ENCODE measurements around the gene PTPN23. TPM values are rescaled to one million over a fixed set of nuclear protein-coding genes. Genes with fewer than 3 reads are reported as not detected.

The PTPN23 gene
- polyA plus RNA-seq, 3 donors: 1.2 to 13.7 (median 1.3) TPM

DNA sequence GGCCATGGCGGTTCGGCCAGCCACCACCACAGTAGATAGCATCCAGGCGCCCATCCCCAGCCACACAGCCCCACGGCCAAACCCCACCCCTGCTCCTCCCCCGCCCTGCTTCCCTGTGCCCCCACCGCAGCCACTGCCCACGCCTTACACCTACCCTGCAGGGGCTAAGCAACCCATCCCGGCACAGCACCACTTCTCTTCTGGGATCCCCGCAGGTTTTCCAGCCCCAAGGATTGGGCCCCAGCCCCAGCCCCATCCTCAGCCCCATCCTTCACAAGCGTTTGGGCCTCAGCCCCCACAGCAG lies 29.5 kb downstream of the PTPN23 start:
- H3K27ac ChIP-seq (ENCODE audit: low read depth in 1 of 2, low read length in 2 of 2): no peak overlapping the region
- TF ChIP-seq, protein P1, sequence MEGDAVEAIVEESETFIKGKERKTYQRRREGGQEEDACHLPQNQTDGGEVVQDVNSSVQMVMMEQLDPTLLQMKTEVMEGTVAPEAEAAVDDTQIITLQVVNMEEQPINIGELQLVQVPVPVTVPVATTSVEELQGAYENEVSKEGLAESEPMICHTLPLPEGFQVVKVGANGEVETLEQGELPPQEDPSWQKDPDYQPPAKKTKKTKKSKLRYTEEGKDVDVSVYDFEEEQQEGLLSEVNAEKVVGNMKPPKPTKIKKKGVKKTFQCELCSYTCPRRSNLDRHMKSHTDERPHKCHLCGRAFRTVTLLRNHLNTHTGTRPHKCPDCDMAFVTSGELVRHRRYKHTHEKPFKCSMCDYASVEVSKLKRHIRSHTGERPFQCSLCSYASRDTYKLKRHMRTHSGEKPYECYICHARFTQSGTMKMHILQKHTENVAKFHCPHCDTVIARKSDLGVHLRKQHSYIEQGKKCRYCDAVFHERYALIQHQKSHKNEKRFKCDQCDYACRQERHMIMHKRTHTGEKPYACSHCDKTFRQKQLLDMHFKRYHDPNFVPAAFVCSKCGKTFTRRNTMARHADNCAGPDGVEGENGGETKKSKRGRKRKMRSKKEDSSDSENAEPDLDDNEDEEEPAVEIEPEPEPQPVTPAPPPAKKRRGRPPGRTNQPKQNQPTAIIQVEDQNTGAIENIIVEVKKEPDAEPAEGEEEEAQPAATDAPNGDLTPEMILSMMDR (IDR thresholded peaks at IDR 0.05): no peak
- no peaks in the 10 kb centered on the region for H3K27me3 ChIP-seq (ENCODE audit: control insufficient read depth in 2 of 2, insufficient read depth in 2 of 2, low read length in 2 of 2)
- H3K4me2 ChIP-seq (replicated peaks; ENCODE audit: extremely low read depth, low read length, poor library complexity, severe bottlenecking): no peak overlapping the region
- peaks cover 46% of the 10 kb centered on the region for H4K20me1 ChIP-seq (ENCODE audit: insufficient read depth, low read length)
- Mint-ChIP-seq H3K9me3 (peaks cover 0 to 3% (median 0%) of the 10 kb centered on the region in 7 donors), H3K27me3 (ENCODE audit: low read depth in 3 of 3) (peaks cover 0 to 1% (median 0%) of the 10 kb centered on the region in 3 donors), H3K36me3 (peaks cover 65 to 96% of the 10 kb centered on the region in 2 donors), H3K4me1 (peaks cover 12% of the 10 kb centered on the region), H3K27ac (no peak overlapping the region), H3K4me3 (no peak overlapping the region)
- H2AFZ ChIP-seq (ENCODE audit: insufficient read depth, low read depth, low read length, poor library complexity, severe bottlenecking): no peak overlapping the region
- intact Hi-C loops (cut with micrococcal nuclease): no loop called here
- H3K4me3 ChIP-seq (replicated peaks in 1 of 3; ENCODE audit: low read depth in 2 of 3, low read length in 3 of 3): no peak overlapping the region
- no peaks in the 10 kb centered on the region for H3K9me3 ChIP-seq (replicated peaks in 1 of 2; ENCODE audit: control insufficient read depth in 1 of 2, insufficient read depth in 1 of 2, low read length in 2 of 2)
- H3K79me2 ChIP-seq (ENCODE audit: insufficient read depth, low read length): no peaks in the 10 kb centered on the region
- H3K9ac ChIP-seq (ENCODE audit: insufficient read depth, low read length, poor library complexity, severe bottlenecking): no peak overlapping the region
- no peak for DNase-seq
- peaks cover 92 to 97% of the 10 kb centered on the region in 2 donors for H3K36me3 ChIP-seq (replicated peaks in 1 of 2; ENCODE audit: control insufficient read depth in 1 of 2, insufficient read depth in 2 of 2, low read length in 2 of 2)
- peaks cover 9 to 12% of the 10 kb centered on the region in 2 donors for H3K4me1 ChIP-seq (ENCODE audit: control insufficient read depth in 1 of 2, insufficient read depth in 2 of 2, low read length in 2 of 2)
- 76% methylated on average over 7 of the region's 10 CpGs for WGBS (ENCODE audit: insufficient coverage)

DNA sequence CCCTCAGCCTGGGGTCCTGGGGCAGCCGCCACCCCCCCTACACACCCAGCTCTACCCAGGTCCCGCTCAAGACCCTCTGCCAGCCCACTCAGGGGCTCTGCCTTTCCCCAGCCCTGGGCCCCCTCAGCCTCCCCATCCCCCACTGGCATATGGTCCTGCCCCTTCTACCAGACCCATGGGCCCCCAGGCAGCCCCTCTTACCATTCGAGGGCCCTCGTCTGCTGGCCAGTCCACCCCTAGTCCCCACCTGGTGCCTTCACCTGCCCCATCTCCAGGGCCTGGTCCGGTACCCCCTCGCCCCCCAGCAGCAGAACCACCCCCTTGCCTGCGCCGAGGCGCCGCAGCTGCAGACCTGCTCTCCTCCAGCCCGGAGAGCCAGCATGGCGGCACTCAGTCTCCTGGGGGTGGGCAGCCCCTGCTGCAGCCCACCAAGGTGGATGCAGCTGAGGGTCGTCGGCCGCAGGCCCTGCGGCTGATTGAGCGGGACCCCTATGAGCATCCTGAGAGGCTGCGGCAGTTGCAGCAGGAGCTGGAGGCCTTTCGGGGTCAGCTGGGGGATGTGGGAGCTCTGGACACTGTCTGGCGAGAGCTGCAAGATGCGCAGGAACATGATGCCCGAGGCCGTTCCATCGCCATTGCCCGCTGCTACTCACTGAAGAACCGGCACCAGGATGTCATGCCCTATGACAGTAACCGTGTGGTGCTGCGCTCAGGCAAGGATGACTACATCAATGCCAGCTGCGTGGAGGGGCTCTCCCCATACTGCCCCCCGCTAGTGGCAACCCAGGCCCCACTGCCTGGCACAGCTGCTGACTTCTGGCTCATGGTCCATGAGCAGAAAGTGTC lies 30.2 kb downstream of the PTPN23 start:
- peaks cover 9% of the 10 kb centered on the region for H3K4me1 Mint-ChIP-seq
- no peak for DNase-seq
- whole genome bisulfite sequencing (ENCODE audit: insufficient coverage): 96% methylated on average over 28 of the region's 30 CpGs
- Histone ChIP-seq H3K27me3 (ENCODE audit: control insufficient read depth in 2 of 2, insufficient read depth in 2 of 2, low read length in 2 of 2) (no peaks in the 10 kb centered on the region), H3K4me3 (replicated peaks in 1 of 3; ENCODE audit: low read depth in 2 of 3, low read length in 3 of 3) (no peak overlapping the region), H3K9me3 (replicated peaks in 1 of 2; ENCODE audit: control insufficient read depth in 1 of 2, insufficient read depth in 1 of 2, low read length in 2 of 2) (no peaks in the 10 kb centered on the region), H3K36me3 (replicated peaks in 1 of 2; ENCODE audit: control insufficient read depth in 1 of 2, insufficient read depth in 2 of 2, low read length in 2 of 2) (peaks cover 95 to 97% of the 10 kb centered on the region in 2 donors), H3K27ac (ENCODE audit: low read depth in 1 of 2, low read length in 2 of 2) (no peak overlapping the region), H3K9ac (ENCODE audit: insufficient read depth, low read length, poor library complexity, severe bottlenecking) (no peak overlapping the region), H3K4me1 (ENCODE audit: control insufficient read depth in 1 of 2, insufficient read depth in 2 of 2, low read length in 2 of 2) (peaks cover 7 to 8% of the 10 kb centered on the region in 2 donors), H4K20me1 (ENCODE audit: insufficient read depth, low read length) (peaks cover 46% of the 10 kb centered on the region), H2AFZ (ENCODE audit: insufficient read depth, low read depth, low read length, poor library complexity, severe bottlenecking) (no peak overlapping the region), H3K4me2 (replicated peaks; ENCODE audit: extremely low read depth, low read length, poor library complexity, severe bottlenecking) (no peak overlapping the region), H3K79me2 (ENCODE audit: insufficient read depth, low read length) (no peaks in the 10 kb centered on the region)
- intact Hi-C loops (cut with micrococcal nuclease): no loop called here
- peaks cover 72 to 99% of the 10 kb centered on the region in 2 donors for H3K36me3 Mint-ChIP-seq
- H3K9me3 Mint-ChIP-seq: peaks cover 0 to 3% (median 0%) of the 10 kb centered on the region in 7 donors
- peaks cover 0 to 1% (median 0%) of the 10 kb centered on the region in 3 donors for H3K27me3 Mint-ChIP-seq (ENCODE audit: low read depth in 3 of 3)
- H3K4me3 Mint-ChIP-seq: no peak overlapping the region
- no peak overlapping the region for H3K27ac Mint-ChIP-seq
- TF ChIP-seq, protein P1 (IDR thresholded peaks at IDR 0.05): no peak
